ENCODE measurements around the gene OR2M7. TPM values are rescaled to one million over a fixed set of nuclear protein-coding genes. Genes with fewer than 3 reads are reported as not detected.

The OR2M7 gene
- total and polyA plus RNA-seq, 2 experiments from 2014 or later, result not detected

- Histone ChIP-seq H4K20me1 (ENCODE audit: insufficient read depth, poor library complexity, severe bottlenecking) (no peaks in the 10 kb centered on the region), H3K4me3 (no peak overlapping the region), H3K36me3 (replicated peaks; ENCODE audit: insufficient read depth, low read depth) (no peaks in the 10 kb centered on the region), H3K4me2 (no peak overlapping the region), H3K4me1 (ENCODE audit: insufficient read depth) (no peaks in the 10 kb centered on the region), H3K27me3 (no peaks in the 10 kb centered on the region), H3K9me3 (ENCODE audit: low read depth) (peaks cover 3% of the 10 kb centered on the region), H2AFZ (no peak overlapping the region), H3K9me2 (replicated peaks; ENCODE audit: insufficient read depth) (no peaks in the 10 kb centered on the region), H3K79me2 (no peaks in the 10 kb centered on the region), H3K27ac (no peak overlapping the region)
- no peak for DNase-seq (ENCODE audit: low spot score)
- TF ChIP-seq EZH2phosphoT487 (IDR thresholded peaks at IDR 0.05; ENCODE audit: low read depth, severe bottlenecking, unreplicated experiment) (no peak), EZH2 (IDR thresholded peaks at IDR 0.05; ENCODE audit: borderline replicate concordance) (no peak)
- TF ChIP-seq, protein P1, sequence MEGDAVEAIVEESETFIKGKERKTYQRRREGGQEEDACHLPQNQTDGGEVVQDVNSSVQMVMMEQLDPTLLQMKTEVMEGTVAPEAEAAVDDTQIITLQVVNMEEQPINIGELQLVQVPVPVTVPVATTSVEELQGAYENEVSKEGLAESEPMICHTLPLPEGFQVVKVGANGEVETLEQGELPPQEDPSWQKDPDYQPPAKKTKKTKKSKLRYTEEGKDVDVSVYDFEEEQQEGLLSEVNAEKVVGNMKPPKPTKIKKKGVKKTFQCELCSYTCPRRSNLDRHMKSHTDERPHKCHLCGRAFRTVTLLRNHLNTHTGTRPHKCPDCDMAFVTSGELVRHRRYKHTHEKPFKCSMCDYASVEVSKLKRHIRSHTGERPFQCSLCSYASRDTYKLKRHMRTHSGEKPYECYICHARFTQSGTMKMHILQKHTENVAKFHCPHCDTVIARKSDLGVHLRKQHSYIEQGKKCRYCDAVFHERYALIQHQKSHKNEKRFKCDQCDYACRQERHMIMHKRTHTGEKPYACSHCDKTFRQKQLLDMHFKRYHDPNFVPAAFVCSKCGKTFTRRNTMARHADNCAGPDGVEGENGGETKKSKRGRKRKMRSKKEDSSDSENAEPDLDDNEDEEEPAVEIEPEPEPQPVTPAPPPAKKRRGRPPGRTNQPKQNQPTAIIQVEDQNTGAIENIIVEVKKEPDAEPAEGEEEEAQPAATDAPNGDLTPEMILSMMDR (IDR thresholded peaks at IDR 0.05; ENCODE audit: poor library complexity), result no peak
Observed at GRCh38 chr1:248366609-248367008, 42.2 kb upstream of the OR2M7 start.

DNA sequence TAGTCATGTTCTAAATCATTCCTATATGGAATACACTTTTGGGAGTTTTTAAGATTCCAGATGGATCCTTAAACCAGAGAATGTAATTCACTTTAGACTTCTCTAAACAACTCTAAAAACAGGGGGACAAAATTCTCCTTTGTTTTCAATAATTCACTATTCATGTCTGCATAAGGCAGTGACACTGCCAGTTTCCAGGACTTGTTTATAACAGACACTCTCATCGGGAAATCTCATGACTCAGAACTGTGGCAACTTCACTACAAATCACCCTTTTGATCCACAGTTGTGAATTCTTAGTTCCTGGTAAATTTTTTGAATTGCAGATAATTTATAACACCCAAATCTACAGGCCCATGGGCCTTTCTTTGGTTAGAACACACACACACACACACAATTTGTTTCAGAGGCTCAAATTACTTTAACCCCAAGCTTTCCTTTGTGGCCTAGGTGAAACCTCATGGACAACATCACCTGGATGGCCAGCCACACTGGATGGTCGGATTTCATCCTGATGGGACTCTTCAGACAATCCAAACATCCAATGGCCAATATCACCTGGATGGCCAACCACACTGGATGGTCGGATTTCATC is 36.9 kb upstream of the OR2M7 start, which contains the start of gene OR2T4:
Gene OR2T4, plus strand, starts transcription at position 545 of the 595 bp plus-strand sequence. Its CDS starts 0 bp downstream, at position 545.
- H3K27me3 ChIP-seq, result no peaks in the 10 kb centered on the region
- no peak within 1 kb of the TSS for H3K4me2 ChIP-seq
- 21% methylated on average over 3 of the region's 3 CpGs for WGBS (ENCODE audit: low lambda C conversion rate, missing lambda C conversion rate)
- no peaks in the 10 kb centered on the region for H3K36me3 ChIP-seq (replicated peaks; ENCODE audit: insufficient read depth, low read depth)
- H4K20me1 ChIP-seq (ENCODE audit: insufficient read depth, poor library complexity, severe bottlenecking), result no peaks in the 10 kb centered on the region
- H3K9me3 ChIP-seq (ENCODE audit: low read depth), result no peaks in the 10 kb centered on the region
- no peaks in the 10 kb centered on the region for H3K9me2 ChIP-seq (replicated peaks; ENCODE audit: insufficient read depth)
- DNase-seq (ENCODE audit: low spot score), result no peak
- H3K4me1 ChIP-seq (ENCODE audit: insufficient read depth), result no peaks in the 10 kb centered on the region
- H3K27ac ChIP-seq, result no peak within 1 kb of the TSS
- no peak within 1 kb of the TSS for H3K4me3 ChIP-seq
- H2AFZ ChIP-seq, result no peak within 1 kb of the TSS
- TF ChIP-seq, protein P1 (IDR thresholded peaks at IDR 0.05; ENCODE audit: poor library complexity), result no peak
- no peak for TF ChIP-seq EZH2 (IDR thresholded peaks at IDR 0.05; ENCODE audit: borderline replicate concordance)
- no peak for TF ChIP-seq EZH2phosphoT487 (IDR thresholded peaks at IDR 0.05; ENCODE audit: low read depth, severe bottlenecking, unreplicated experiment)
- H3K79me2 ChIP-seq, result no peaks in the 10 kb centered on the region

DNA sequence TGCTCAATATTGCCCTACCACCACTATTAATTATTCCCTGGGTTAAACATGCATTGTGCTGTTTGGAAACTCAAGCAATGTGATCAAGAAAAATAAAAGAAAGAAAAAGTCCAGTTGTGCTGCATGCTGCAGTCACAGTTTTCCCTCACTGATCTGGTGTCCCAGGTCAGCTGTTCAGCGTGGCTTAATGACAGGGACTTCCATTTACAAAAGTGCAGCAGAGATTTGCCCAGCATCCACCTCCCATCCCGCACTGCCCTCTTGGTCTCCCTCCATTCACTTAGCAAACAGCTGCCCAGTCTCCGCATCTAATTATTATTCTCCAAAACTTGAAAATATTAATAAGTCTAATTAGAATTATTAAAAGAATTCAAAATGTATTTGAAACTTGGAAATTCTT is 35.0 kb upstream of the OR2M7 start:
- Histone ChIP-seq H3K79me2 (no peaks in the 10 kb centered on the region), H3K4me2 (no peak overlapping the region), H3K36me3 (replicated peaks; ENCODE audit: insufficient read depth, low read depth) (no peaks in the 10 kb centered on the region), H2AFZ (no peak overlapping the region), H3K4me3 (no peak overlapping the region), H3K9me3 (ENCODE audit: low read depth) (no peaks in the 10 kb centered on the region), H3K4me1 (ENCODE audit: insufficient read depth) (no peaks in the 10 kb centered on the region), H4K20me1 (ENCODE audit: insufficient read depth, poor library complexity, severe bottlenecking) (no peaks in the 10 kb centered on the region), H3K9me2 (replicated peaks; ENCODE audit: insufficient read depth) (no peaks in the 10 kb centered on the region), H3K27ac (no peak overlapping the region), H3K27me3 (no peaks in the 10 kb centered on the region)
- 40% methylated on average over 3 of the region's 3 CpGs for WGBS (ENCODE audit: low lambda C conversion rate, missing lambda C conversion rate)
- DNase-seq (ENCODE audit: low spot score), result no peak
- TF ChIP-seq EZH2 (IDR thresholded peaks at IDR 0.05; ENCODE audit: borderline replicate concordance) (no peak), EZH2phosphoT487 (IDR thresholded peaks at IDR 0.05; ENCODE audit: low read depth, severe bottlenecking, unreplicated experiment) (no peak)
- TF ChIP-seq, protein P1 (IDR thresholded peaks at IDR 0.05; ENCODE audit: poor library complexity), result no peak

Data from hepatocyte (in vitro differentiated cells).